A549 (cell line): Measurements from ENCODE around the gene ZGPAT. TPM values are rescaled to one million over a fixed set of nuclear protein-coding genes. Genes with fewer than 3 reads are reported as not detected.

Experiments
- ATAC-seq, 2 experiments: fragments of 200-7000 bp in 1 of 2; fragments of >200 bp in 1 of 2; cut with Nextera tagmentation in 1 of 2; cut with Tn5 transposase in 1 of 2; 3 replicates each; pipeline versions ENCODE4 v1.8.0 to v1.9.1; 2018 to 2020; ENCODE audit warnings: mild to moderate bottlenecking in 1 of 2, moderate library complexity in 1 of 2
- CTCF ChIA-PET: fragments of 300-600 bp; sonication (Branson Sonifier 250); formaldehyde crosslinking; extraction: SDS; loops from one replicate; lab custom pipeline; 2021; ENCODE audit warnings: antibody characterized with exemption, inconsistent platforms; lab: Yijun Ruan, JAX
- POLR2A ChIA-PET: fragments of 350-600 bp; formaldehyde crosslinking; extraction: SDS; loops from one replicate; lab custom pipeline; 2021; ENCODE audit warnings: antibody characterized with exemption, inconsistent platforms; lab: Yijun Ruan, JAX
- DNase-seq, 2 experiments: peaks; one replicate each; pipeline versions ENCODE4 v3.0.0 to v3.0.0-alpha.2; 2011 to 2016; ENCODE audit warnings: low read depth in 1 of 2, low spot score in 1 of 2
- FAIRE-seq: peaks from 2 replicates; lab custom pipeline; 2011; peaks lifted over from hg19 to GRCh38; lab: Jason Lieb, UNC
- H3K27ac ChIP-seq, 2 experiments: fragments of >200 bp; sonication (Bioruptor Twin); formaldehyde crosslinking; 3 replicates each; pipeline ENCODE4 v1.5.1; 2016 to 2017
- H3K4me1 ChIP-seq: fragments of >200 bp; sonication (Bioruptor Twin); formaldehyde crosslinking; 3 replicates; pipeline ENCODE4 v1.6.1; 2016
- H3K4me2 ChIP-seq: fragments of >200 bp; sonication (Bioruptor Twin); formaldehyde crosslinking; 3 replicates; pipeline ENCODE4 v1.6.1; 2016
- H3K4me3 ChIP-seq: fragments of >200 bp; sonication (Bioruptor Twin); formaldehyde crosslinking; 3 replicates; pipeline ENCODE4 v1.5.1; 2016
- H3K9me3 ChIP-seq: fragments of >200 bp; sonication (Bioruptor Twin); formaldehyde crosslinking; 3 replicates; pipeline ENCODE4 v1.6.1; 2016
- EHF ChIP-seq: fragments of 250-450 bp; sonication (Bioruptor Pico); IDR thresholded peaks from 2 replicates; pipeline ENCODE4 v1.5.0; 2020; ENCODE audit warnings: mild to moderate bottlenecking
- ESRRA ChIP-seq: fragments of 150-350 bp; IDR thresholded peaks from 2 replicates; pipeline ENCODE4 v1.6.1; 2014; ENCODE audit warnings: mild to moderate bottlenecking, low read length, borderline replicate concordance
- FOSB ChIP-seq: fragments of 250-450 bp; sonication (Bioruptor Pico); IDR thresholded peaks from 2 replicates; pipeline ENCODE4 v1.5.0; 2020; ENCODE audit warnings: mild to moderate bottlenecking, moderate library complexity
- GATA3 ChIP-seq: IDR thresholded peaks from 2 replicates; pipeline ENCODE4 v1.6.1; 2012; ENCODE audit warnings: borderline replicate concordance
- HOXA7 ChIP-seq: fragments of 250-450 bp; sonication (Bioruptor Pico); IDR thresholded peaks from 2 replicates; pipeline ENCODE4 v1.5.0; 2020; ENCODE audit warnings: mild to moderate bottlenecking, moderate library complexity
- HOXB13 ChIP-seq: fragments of 250-450 bp; sonication (Bioruptor Pico); IDR thresholded peaks from 2 replicates; pipeline ENCODE4 v1.5.0; 2020; ENCODE audit warnings: low read depth, mild to moderate bottlenecking, moderate library complexity
- JUNB ChIP-seq: fragments of >200 bp; sonication (Bioruptor Twin); formaldehyde crosslinking; IDR thresholded peaks from 2 replicates; pipeline ENCODE4 v1.6.1; 2016
- MAZ ChIP-seq: fragments of 150-350 bp; IDR thresholded peaks from 2 replicates; pipeline ENCODE4 v1.6.1; 2014; ENCODE audit warnings: antibody characterized with exemption, low read depth, low read length, borderline replicate concordance
- NR3C1 ChIP-seq: fragments of >200 bp; sonication (Bioruptor Twin); formaldehyde crosslinking; IDR thresholded peaks from 3 replicates; pipeline ENCODE4 v1.6.1; 2017
- POLR2A ChIP-seq: IDR thresholded peaks from 2 replicates; pipeline ENCODE4 v1.6.1; 2012; ENCODE audit warnings: mild to moderate bottlenecking, low read length
- RCOR1 ChIP-seq: fragments of 150-350 bp; IDR thresholded peaks from 2 replicates; pipeline ENCODE4 v1.6.1; 2014; ENCODE audit warnings: antibody characterized with exemption, low read length, low read depth
- RFX5 ChIP-seq: fragments of 450-650 bp; IDR thresholded peaks from 2 replicates; pipeline ENCODE4 v1.7.1; 2014; ENCODE audit warnings: antibody characterized with exemption, mild to moderate bottlenecking, moderate library complexity
- ZFP36 ChIP-seq: fragments of 450-650 bp; IDR thresholded peaks from 2 replicates; pipeline ENCODE4 v1.6.1; 2014; ENCODE audit warnings: borderline replicate concordance; ENCODE audit not compliant: partially characterized antibody
- WGBS: methylation state at CpG from one replicate; pipeline ENCODE4 v1.1.6; 2017; ENCODE audit errors: missing lambda C conversion rate; 5-methylcytosine and 5-hydroxymethylcytosine counted together
- polyA plus RNA-seq, 4 experiments: library from polyadenylated mRNA; depleted of rRNA in 3 of 4; stranded (reverse); fragments of >200 nt; fragmentation: RNase III in 1 of 4; extraction: RNeasy Plus Mini Kit Qiagen cat#74134 plus additional on column Dnase treatment in 1 of 4; gene quantifications; 2 replicates in 3 of 4; 3 replicates in 1 of 4; pipeline ENCODE4 v1.2.3, GENCODE V29; 2011 to 2017
- TF ChIP-seq, protein P1 (sequence below): fragments of 250-450 bp; sonication (Bioruptor Pico); IDR thresholded peaks from 2 replicates; pipeline ENCODE4 v1.5.0; 2021; ENCODE audit warnings: mild to moderate bottlenecking, moderate library complexity, borderline replicate concordance
- TF ChIP-seq, protein P2 (sequence below): fragments of >200 bp; sonication (Bioruptor Twin); formaldehyde crosslinking; IDR thresholded peaks from 3 replicates; pipeline ENCODE4 v1.6.1; 2016
- TF ChIP-seq, protein P3 (sequence below): fragments of 450-650 bp; IDR thresholded peaks from 2 replicates; pipeline ENCODE4 v1.6.1; 2014; ENCODE audit warnings: antibody characterized with exemption
- TF ChIP-seq, protein P4 (sequence below): IDR thresholded peaks from 2 replicates; pipeline ENCODE4 v1.6.1; 2012; ENCODE audit warnings: low read depth, borderline replicate concordance
- TF ChIP-seq, protein P5 (sequence below): IDR thresholded peaks from 2 replicates; pipeline ENCODE4 v1.6.1; 2012
- TF ChIP-seq, protein P6 (sequence below): IDR thresholded peaks from 2 replicates; pipeline ENCODE4 v1.6.1; 2012

The ZGPAT gene
- polyA plus RNA-seq, 2 of the 4 experiments (the other 2 are of a cell fraction), result 9.5 to 23.9 TPM

DNA sequence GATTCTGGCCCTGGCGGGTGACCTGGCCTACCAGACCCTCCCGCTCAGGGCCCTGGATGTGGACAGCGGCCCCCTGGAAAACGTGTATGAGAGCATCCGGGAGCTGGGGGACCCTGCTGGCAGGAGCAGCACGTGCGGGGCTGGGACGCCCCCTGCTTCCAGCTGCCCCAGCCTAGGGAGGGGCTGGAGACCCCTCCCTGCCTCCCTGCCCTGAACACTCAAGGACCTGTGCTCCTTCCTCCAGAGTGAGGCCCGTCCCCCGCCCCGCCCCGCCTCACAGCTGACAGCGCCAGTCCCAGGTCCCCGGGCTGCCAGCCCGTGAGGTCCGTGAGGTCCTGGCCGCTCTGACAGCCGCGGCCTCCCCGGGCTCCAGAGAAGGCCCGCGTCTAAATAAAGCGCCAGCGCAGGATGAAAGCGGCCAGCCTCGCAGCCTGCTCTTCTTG is 30.9 kb downstream of the ZGPAT start:
- no peak overlapping the region; the same call in 2 of the 3 replicates for H3K4me3 ChIP-seq
- TF ChIP-seq JUNB (no peak), MAZ (no peak), GATA3 (no peak), ZFP36 (no peak), RFX5 (no peak), HOXA7 (CRISPR knock-in tag) (no peak), EHF (CRISPR knock-in tag) (no peak), HOXB13 (CRISPR knock-in tag) (no peak), FOSB (CRISPR knock-in tag) (no peak), ESRRA (no peak), NR3C1 (no peak), RCOR1 (no peak)
- TF ChIP-seq, protein P1, sequence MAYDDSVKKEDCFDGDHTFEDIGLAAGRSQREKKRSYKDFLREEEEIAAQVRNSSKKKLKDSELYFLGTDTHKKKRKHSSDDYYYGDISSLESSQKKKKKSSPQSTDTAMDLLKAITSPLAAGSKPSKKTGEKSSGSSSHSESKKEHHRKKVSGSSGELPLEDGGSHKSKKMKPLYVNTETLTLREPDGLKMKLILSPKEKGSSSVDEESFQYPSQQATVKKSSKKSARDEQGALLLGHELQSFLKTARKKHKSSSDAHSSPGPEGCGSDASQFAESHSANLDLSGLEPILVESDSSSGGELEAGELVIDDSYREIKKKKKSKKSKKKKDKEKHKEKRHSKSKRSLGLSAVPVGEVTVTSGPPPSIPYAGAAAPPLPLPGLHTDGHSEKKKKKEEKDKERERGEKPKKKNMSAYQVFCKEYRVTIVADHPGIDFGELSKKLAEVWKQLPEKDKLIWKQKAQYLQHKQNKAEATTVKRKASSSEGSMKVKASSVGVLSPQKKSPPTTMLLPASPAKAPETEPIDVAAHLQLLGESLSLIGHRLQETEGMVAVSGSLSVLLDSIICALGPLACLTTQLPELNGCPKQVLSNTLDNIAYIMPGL, result no peak
- TF ChIP-seq, protein P2, sequence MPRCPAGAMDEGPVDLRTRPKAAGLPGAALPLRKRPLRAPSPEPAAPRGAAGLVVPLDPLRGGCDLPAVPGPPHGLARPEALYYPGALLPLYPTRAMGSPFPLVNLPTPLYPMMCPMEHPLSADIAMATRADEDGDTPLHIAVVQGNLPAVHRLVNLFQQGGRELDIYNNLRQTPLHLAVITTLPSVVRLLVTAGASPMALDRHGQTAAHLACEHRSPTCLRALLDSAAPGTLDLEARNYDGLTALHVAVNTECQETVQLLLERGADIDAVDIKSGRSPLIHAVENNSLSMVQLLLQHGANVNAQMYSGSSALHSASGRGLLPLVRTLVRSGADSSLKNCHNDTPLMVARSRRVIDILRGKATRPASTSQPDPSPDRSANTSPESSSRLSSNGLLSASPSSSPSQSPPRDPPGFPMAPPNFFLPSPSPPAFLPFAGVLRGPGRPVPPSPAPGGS, result no peak
- TF ChIP-seq, protein P3, sequence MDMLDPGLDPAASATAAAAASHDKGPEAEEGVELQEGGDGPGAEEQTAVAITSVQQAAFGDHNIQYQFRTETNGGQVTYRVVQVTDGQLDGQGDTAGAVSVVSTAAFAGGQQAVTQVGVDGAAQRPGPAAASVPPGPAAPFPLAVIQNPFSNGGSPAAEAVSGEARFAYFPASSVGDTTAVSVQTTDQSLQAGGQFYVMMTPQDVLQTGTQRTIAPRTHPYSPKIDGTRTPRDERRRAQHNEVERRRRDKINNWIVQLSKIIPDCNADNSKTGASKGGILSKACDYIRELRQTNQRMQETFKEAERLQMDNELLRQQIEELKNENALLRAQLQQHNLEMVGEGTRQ, result no peak
- TF ChIP-seq, protein P4, sequence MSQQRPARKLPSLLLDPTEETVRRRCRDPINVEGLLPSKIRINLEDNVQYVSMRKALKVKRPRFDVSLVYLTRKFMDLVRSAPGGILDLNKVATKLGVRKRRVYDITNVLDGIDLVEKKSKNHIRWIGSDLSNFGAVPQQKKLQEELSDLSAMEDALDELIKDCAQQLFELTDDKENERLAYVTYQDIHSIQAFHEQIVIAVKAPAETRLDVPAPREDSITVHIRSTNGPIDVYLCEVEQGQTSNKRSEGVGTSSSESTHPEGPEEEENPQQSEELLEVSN, result no peak
- TF ChIP-seq, protein P5, sequence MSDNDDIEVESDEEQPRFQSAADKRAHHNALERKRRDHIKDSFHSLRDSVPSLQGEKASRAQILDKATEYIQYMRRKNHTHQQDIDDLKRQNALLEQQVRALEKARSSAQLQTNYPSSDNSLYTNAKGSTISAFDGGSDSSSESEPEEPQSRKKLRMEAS, result no peak
- TF ChIP-seq, protein P6, sequence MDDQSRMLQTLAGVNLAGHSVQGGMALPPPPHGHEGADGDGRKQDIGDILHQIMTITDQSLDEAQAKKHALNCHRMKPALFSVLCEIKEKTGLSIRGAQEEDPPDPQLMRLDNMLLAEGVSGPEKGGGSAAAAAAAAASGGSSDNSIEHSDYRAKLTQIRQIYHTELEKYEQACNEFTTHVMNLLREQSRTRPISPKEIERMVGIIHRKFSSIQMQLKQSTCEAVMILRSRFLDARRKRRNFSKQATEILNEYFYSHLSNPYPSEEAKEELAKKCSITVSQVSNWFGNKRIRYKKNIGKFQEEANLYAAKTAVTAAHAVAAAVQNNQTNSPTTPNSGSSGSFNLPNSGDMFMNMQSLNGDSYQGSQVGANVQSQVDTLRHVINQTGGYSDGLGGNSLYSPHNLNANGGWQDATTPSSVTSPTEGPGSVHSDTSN, result no peak
- TF ChIP-seq, all 56 proteins: peak for 0
- FAIRE-seq (no peak), DNase-seq (no peak), ATAC-seq (peak in 1 of 2 experiments; percentile 1; a peak in 1 of 6 replicates)
- peak overlapping the region in 1 of 2 experiments; percentile 89; a peak in 4 of 6 replicates for H3K27ac ChIP-seq
- ChIA-PET CTCF (interaction anchor here (1.1 kb wide), 1 partner anchor 41 kb away, joined by 3 read pairs; no protein-coding TSS in a partner anchor), POLR2A (interaction anchor here (1.0 to 1.2 kb wide), 2 partner anchors 31 to 127 kb away, joined by 3 read pairs; partner anchors contain the start of genes ARFRP1, TPD52L2 and ZGPAT)
- no peaks in the 10 kb centered on the region for H3K9me3 ChIP-seq
- H3K4me1 ChIP-seq, result peaks cover 17% of the 10 kb centered on the region
- H3K4me2 ChIP-seq, result peak overlapping the region; percentile 98
- 90% methylated on average over 6 of the region's 26 CpGs for WGBS

DNA sequence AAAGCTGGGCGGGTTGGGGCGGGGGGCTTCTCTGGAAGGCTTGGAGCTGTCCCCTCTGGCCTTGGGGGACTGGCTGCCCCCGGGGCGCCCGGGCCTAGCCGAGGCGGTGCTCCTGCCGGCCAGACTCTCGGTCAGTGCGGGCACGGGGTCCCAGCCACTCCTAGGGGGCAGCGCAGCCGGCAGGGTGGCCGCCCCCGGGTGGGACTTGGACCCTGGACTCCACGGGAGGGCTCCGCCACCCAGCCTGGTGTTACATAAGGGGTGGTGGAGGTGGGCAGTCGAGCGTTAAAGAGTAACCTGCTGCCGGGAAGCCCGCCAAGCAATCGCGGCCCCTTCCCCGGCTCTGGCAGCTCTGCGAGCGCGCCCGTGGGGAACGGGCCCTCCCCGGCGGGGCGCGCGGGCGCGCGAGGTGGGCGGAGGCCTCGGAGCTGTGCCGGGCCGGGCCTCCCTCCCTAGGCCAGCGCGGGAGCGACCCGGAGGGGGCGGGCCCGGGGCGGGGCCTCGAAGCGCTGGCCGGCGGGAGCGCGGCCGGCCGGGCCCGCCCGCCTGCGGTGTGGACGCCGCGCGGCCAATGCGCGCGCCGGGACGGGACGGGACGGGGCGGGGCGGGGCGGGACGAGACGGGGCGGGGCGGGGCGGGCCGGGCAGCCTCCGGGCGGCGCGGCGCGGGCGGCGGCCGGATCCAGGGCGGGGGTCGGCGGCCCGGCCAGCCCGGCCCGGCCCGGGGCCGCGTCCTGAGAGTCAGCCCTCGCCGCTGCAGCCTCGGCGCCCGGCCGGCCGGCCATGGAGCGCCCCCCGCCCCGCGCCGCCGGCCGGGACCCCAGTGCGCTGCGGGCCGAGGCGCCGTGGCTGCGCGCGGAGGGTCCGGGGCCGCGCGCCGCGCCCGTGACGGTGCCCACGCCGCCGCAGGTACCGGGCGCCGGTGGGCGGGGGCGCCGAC is 31.6 kb downstream of the ZGPAT start, which contains the start of gene SLC2A4RG:
SLC2A4RG (plus strand) TSS at position 647 of the 940 bp plus-strand sequence; CDS start at position 784, 137 bp downstream.
- H3K4me1 ChIP-seq, result peaks cover 17% of the 10 kb centered on the region
- 85% methylated on average over 4 of the region's 136 CpGs for WGBS
- peak within 1 kb of the TSS; percentile 97 for H3K4me3 ChIP-seq
- POLR2A ChIA-PET, result interaction anchor here (1.0 to 1.2 kb wide), 2 partner anchors 32 to 126 kb away, joined by 3 read pairs; partner anchors contain the start of genes ARFRP1, TPD52L2 and ZGPAT
- CTCF ChIA-PET, result interaction anchor here (1.1 kb wide), 1 partner anchor 41 kb away, joined by 3 read pairs; no protein-coding TSS in a partner anchor
- DNase-seq (peak; percentile 74 to 90), ATAC-seq (peak; percentile 44 to 56), FAIRE-seq (no peak)
- TF ChIP-seq POLR2A, result 0 out of 2 replicates have a peak, but pooled peaks have one; percentile 8
- TF ChIP-seq, protein P5, result no peak
- TF ChIP-seq, protein P6, result 0 out of 2 replicates have a peak, but pooled peaks have one; percentile 5
- H3K27ac ChIP-seq, result peak within 1 kb of the TSS; percentile 93 to 96
- peak within 1 kb of the TSS; percentile 98 for H3K4me2 ChIP-seq
- no peaks in the 10 kb centered on the region for H3K9me3 ChIP-seq
